HG02610 (cell line): ENCODE results near the gene CLEC2D.
"Not testable (repeated sequence)": the region's sequence is repeated elsewhere in the genome, so short reads cannot be mapped to it uniquely, and the experiment has no call there.

ENCODE experiments used
- ATAC-seq: cut with Tn5 transposase; IDR thresholded peaks from one replicate; pipeline ENCODE4 v1.9.1; 2021; ENCODE audit warnings: mild to moderate bottlenecking, moderate library complexity; ENCODE audit not compliant: unreplicated experiment

The CLEC2D gene

DNA sequence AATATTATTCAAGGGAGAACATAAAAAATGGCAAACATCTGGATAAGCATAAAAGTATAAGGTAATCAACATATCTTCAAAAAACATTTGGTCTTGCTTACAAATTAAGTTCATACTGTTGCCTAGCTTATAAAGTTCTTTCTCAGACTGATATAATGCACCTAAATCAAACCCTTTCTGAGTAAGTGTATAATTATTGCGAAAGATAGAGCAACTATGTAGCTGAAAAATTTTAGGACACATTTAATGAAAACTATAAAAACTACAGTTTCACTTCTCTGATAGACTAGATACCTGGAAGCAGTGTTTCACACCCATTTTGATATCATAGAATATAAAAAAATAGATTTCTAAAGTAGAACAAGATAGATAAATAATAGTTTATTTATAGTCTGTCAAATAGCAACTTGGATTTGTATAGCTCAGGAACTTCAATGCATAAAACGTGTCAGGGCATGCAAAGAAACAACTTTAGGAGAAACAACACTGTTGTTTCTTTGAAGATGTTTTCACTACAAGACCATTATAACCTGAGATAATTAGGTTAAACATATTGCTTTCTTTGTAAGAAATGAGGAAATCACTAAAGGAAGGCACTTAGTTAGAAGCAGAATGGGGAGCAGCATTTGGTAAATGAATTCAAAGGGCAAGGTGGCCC is 55.8 kb downstream of the CLEC2D start:
- no peak for ATAC-seq

DNA sequence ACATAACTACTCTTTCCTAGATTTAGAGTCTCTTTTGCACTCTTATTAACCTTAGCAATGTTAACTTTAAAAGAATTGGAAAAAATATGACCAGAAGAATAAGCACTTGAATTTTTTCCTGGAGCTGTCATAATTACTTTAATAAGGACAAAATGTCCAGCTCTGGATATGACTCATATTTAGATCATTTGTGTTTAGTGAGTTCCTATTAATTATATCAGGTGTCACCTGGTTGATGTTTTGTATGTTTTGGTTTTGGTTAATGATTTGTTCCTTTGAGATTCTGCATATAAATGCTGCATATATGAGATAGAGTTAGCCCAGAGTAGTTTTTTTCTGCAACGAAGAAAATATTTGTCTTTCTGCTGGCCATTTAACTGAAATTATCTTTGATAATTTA is 58.3 kb downstream of the CLEC2D start:
- ATAC-seq = no peak

DNA sequence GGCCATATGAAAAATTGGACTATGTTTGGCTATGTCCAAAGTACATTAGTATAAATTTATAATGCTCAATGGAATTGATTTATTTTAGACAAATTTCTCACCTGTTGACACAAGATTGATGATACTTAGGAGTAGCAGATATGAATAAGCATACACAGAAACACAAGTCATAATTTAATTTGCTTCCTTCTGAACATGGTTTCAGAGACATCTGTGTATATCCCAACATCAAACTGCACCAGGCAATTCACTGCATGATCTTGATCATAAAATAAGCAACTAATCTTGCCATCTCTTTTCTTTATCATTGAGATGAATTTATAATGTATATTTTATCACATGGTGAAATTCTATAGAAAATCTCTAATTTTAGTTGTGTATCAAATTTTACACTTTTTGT is 59.6 kb downstream of the CLEC2D start:
- no peak for ATAC-seq

DNA sequence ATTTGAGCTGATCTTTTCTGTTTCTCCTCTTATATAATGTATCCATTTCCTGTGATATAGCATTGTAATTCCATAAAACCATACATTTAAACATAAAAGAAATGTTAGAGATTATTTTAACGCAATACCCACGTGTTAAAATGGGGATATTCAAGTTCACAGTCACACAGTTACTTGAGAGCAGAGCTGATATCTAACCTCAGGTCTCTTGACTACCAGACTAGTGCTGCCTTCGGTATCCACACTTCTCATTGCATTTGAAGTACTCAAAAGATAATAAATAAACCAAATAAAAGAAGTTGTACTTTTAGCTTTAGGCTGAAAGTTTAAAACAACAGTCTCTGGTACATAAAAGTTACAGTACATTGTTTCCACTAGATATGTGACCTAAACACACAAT is 60.5 kb downstream of the CLEC2D start:
- no peak for ATAC-seq

DNA sequence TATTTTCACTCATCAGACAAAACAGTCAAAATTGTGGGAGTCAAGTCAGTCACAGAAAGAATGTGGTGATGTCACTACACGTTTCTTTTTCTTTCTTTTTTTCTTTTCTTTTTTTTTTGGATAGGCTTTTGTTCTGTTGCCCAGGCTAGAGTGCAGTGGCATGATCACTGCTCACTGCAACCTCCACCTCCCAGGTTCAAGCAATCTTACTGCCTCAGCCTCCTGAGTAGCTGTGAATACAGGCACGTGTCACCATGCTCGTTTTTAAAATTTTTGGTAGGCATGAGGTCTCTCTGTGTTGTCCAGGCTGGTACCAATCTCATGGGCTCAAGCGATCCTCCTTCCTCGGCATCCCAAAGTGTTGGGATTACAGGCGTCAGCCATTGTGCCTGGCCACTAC is 61.1 kb downstream of the CLEC2D start:
- no peak for ATAC-seq

DNA sequence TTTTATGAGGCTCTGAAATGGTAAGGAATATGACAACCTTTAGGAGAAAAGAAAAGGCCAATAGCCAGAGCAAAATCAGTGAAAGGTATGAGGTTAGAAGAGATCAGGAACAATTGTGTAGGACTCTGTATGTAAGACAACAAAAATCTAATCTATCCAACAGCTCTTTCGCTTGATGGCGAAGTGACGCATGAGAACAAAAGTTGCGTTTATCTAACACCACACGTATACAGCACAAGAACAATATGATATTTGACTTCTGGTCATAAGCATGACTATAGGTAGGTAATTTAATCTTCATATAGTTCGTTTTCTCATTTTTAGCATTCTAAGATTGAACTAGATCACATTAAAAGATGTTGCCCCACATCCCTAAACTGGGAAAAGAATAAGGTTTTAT is 61.9 kb downstream of the CLEC2D start:
- ATAC-seq = no peak

DNA sequence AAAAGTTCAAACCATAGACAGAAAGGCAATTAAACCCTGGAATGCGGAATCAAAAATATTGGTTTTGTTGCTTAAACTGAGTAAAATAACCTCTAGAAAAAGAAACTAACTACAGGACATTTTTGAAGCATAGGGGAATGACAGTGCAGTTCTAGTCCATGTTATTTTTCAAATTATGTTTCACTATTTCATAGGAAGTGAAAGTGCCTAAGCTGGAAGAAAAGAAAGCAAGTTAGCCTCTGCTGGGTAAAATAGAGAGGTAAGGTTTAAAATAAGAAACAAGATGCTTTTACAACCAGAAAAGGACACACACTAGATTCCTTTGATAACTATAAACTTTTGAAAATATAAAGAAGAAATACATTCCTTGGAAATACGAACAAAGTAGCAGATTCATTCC is 62.3 kb downstream of the CLEC2D start:
- ATAC-seq = peak; percentile 32

DNA sequence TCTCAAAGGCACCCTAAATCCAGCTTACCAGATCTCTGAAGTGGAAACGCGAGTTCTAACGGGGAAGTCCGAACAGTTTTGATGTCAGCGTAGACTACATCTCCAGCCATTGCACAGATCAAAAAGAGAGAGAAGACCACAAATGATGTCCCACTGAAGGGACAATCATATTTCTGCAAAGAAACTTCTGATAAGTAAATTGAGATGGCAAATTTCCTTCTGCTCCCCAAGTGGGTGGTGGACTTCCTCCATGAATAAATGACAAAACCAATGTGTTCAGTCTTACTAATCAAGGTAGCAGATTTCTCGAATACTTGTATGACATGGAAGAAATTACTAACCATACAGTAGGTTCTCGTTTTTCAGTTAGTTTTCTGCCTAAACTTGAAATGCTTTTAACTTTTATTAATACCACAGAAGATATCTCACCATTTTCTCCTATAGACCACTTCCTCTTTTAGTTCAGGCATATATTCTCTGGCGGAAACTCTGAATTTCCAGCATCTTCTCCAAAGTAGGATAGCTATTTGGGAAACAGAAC is 63.5 kb downstream of the CLEC2D start, which contains the start of gene CLECL1:
Gene CLECL1 (minus strand): TSS at position 177 of the 541 bp plus-strand sequence.
- ATAC-seq = peak; percentile 59

DNA sequence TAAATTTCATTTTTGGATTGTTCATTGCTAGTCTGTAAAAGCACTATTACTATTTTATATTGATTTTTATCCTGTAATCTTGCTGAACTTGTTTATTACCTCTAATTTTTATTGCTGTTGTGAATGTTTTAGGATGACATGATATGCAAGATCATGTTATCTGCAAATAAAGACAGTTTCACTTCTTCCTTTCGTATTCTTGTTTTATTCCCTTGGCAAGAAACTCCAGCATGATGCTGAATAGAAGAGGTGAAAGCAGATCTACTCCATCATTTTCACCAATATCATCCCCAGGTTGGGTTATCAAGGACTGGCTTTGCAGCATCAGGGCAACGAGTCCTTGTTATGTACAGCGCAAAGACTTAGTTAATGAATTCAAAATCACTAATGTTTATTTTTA is 66.1 kb downstream of the CLEC2D start:
- ATAC-seq = no peak

DNA sequence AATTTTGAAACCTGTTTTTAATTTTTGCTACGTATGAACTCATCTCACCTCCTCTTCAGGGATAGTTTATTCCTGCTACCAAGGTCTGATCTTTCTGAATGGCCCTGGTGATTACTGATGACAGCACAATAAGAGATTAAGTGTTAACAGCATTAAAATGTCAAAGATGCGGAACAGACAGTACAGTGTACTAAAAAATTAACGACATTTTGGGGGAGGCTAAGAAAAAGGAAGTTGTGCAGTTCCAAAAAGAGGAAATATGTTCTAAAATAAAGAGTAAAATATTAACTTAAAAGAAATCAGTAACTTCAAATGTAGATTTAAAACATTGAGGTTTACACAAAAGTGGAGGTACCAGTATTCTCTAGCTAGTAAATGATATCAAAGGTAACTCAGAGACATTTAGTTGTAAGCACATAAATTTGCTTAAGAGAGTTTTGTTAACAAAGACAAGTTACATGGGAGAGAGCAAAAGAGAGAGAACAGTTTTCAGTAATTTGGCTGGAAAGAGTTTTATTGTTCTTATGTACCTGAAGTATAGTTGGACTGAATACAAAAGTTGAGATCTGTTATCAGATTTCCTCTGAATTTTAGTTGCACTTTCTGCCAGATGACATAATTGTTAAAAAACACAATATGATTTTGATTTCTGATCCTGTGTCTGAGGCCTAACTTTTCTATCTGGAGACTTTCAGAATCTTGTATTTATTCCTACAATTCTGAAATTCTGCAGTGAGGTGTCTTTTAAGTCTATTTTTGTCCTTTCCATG is 67.6 kb downstream of the CLEC2D start:
- no peak for ATAC-seq

DNA sequence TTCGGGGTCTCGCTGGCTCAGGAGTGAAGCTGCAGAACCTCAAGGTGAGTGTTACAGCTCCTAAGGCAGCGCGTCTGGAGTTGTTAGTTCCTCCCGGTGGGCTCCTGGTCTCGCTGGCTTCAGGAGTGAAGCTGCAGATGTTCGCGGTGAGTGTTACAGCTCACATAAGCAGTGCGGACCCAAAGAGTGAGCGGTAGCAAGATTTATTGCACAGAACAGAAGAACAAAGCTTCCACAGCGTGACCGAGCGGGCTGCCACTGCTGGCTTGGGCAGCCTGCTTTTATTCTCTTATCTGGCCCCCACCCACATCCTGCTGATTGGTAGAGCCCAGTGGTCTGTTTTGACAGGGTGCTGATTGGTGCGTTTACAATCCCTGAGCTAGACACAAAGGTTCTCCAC is 69.4 kb downstream of the CLEC2D start:
- not testable (repeated sequence) for ATAC-seq

DNA sequence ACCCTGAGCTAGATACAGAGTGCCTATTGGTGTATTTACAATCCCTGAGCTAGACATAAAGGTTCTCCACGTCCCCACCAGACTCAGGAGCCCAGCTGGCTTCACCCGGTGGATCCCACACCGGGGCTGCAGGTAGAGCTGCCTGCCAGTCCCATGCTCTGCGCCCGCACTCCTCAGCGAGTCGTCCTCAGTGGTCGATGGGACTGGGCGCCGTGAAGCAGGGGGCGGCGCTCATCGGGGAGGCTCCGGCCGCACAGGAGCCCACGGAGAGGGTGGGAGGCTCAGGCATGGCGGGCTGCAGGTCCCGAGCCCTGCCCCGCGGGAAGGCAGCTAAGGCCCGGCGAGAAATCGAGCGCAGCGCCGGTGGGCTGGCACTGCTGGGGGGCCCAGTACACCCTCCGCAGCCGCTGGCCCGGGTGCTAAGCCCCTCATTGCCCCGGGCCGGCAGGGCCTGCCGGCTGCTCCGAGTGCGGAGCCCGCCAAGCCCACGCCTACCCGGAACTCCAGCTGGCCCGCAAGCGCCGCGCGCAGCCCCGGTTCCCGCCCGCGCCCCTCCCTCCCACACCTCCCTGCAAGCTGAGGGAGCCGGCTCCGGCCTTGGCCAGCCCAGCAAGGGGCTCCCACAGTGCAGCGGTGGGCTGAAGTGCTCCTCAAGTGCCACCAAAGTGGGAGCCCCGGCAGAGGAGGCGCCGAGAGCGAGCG is 70.0 kb downstream of the CLEC2D start:
- not testable (repeated sequence) for ATAC-seq

DNA sequence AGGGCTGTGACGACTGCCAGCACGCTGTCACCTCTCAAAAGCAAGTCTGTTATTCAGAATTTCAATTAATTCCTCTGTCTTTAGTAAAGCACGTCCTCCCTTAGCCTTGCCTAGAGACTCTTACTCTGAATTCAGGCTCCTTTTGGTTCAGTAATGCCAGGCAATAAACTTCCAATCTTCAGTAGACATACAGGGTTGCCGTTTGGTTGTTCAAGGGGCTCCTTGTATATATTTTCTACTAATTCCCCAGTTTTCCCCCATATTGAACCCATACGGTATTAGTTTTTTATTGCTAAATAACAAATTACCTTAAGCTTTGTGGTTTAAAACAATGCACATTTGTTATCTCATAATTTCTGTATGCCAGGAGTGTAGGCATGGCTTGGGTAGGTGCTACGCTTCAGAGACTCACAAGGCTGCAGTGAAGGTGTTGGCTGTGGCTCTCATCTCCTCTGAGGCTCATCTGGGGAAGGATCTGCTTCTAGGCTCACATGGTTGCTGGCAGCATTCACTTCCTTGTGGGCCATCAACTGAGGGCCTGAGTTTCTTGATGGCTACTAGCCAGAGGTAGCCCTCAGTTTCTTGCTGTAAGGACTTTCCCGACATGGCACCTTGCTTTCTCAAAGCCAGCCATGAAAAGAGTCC is 70.7 kb downstream of the CLEC2D start:
- ATAC-seq = no peak

DNA sequence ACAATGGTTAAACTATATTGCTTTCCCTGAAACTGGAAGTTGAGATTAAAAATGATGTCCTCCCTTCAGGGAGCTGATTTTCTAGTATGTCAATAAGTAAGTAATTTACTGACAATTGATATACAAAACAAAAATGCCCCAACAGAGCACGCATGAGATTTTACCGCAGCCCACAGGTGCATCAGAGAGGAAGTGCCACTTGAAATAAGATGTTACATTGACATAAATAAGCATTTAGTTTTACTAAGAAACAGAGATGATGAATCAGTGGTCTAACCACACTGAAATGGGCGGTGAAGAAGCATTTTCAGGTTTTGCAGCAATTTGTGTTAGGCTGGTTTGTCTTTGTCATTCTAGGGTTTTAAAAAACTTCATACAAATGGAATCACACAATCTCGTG is 72.2 kb downstream of the CLEC2D start:
- peak; percentile 84 for ATAC-seq

DNA sequence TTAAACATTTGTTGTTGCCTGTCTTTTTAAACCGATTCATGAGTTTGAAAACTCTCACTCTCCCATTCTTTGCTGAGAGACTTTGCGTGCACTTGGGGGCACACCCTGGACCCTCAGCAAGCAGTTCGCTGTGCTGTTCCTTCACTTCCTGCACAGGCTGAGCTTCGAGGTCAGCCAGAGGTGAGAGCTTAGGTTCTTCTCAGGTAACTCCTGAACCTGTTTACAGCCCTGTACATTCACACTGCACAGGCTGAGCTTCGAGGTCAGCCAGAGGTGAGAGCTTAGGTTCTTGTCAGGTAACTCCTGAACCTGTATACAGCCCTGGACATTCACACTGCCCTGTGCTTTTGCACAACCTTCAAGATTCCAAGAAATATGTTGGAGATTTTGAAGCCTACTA is 73.1 kb downstream of the CLEC2D start:
- ATAC-seq = no peak

DNA sequence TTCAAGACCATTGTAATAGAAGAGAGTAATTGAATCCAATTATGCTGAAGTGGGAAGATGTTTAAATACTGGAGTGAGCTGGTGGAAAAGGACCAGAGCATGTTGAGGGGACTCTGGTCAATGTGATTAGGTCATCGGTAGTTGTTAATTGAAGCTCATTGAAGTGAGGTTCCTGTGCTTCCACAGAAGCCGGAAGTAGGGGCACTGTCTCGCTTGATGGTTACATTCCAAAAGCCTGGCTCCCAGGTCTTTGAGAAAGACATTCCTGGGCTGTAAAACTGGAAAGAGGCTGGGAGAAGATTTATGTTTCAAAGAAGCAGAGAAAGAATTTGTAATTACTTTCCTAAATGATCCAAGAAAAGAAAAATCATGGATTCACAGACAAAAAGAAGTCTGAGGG is 75.7 kb downstream of the CLEC2D start:
- no peak for ATAC-seq
